Choroid plexus epithelial cell (primary cell): Measurements from ENCODE around the gene COL1A1.

Experiments used
- DNase-seq: peaks from one replicate; pipeline ENCODE4 v3.0.0-alpha.2; 2010; ENCODE audit warnings: low read depth
- H3K4me3 ChIP-seq: 2 replicates; pipeline ENCODE4 v1.5.1; 2011; ENCODE audit warnings: low read depth, mild to moderate bottlenecking, control low read depth, low read length, moderate library complexity
- TF ChIP-seq, protein P1 (sequence below): conservative IDR thresholded peaks from 2 replicates; pipeline ENCODE4 v1.5.1; 2011; ENCODE audit warnings: low read depth, mild to moderate bottlenecking, control low read depth, inconsistent platforms, low read length, moderate library complexity

COL1A1 gene

DNA sequence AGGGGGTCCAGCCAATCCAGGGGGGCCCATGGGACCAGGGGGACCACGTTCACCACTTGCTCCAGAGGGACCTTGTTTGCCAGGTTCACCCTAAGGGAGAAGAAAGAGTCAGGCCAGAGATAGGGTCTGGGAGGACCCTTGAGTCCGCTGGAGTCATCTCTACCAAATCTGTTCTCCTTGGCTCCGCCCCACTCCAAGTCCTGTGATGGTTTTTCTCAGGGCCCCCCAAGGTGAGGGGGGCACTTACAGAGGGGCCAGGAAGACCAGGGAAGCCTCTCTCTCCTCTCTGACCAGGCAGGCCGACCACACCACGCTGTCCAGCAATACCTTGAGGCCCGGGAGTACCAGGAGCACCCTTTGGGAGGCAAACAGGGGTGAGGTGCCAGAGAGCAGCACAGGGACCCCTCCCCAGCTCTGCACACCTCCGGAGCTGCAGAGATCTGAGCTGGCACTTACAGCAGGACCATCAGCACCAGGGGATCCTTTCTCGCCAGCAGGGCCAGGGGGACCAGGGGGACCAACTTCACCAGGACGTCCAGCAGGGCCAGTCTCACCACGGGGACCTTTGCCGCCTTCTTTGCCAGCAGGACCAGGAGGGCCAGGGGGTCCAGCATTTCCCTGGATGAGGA lies 12.4 kb downstream of the COL1A1 start:
- TF ChIP-seq, protein P1, sequence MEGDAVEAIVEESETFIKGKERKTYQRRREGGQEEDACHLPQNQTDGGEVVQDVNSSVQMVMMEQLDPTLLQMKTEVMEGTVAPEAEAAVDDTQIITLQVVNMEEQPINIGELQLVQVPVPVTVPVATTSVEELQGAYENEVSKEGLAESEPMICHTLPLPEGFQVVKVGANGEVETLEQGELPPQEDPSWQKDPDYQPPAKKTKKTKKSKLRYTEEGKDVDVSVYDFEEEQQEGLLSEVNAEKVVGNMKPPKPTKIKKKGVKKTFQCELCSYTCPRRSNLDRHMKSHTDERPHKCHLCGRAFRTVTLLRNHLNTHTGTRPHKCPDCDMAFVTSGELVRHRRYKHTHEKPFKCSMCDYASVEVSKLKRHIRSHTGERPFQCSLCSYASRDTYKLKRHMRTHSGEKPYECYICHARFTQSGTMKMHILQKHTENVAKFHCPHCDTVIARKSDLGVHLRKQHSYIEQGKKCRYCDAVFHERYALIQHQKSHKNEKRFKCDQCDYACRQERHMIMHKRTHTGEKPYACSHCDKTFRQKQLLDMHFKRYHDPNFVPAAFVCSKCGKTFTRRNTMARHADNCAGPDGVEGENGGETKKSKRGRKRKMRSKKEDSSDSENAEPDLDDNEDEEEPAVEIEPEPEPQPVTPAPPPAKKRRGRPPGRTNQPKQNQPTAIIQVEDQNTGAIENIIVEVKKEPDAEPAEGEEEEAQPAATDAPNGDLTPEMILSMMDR: no peak
- DNase-seq: peak; percentile 43
- H3K4me3 ChIP-seq: no peak overlapping the region

DNA sequence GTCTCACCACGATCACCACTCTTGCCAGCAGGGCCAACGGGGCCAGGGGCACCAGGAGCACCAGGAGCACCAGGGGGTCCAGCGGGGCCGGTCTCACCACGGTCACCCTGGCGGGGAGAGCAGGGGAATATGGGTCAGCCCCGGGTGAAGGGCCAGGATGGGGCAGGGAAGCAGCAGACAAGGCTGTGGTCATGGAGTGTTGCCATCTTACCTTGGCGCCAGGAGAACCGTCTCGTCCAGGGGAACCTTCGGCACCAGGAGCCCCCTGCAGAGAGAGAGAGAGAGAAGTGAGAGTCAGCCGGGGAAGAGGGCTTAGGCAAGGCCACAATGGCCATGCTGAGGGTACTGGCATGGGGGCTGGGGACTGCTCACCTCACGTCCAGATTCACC lies 12.9 kb downstream of the COL1A1 start:
- DNase-seq: peak; percentile 40
- TF ChIP-seq, protein P1: no peak
- H3K4me3 ChIP-seq: no peak overlapping the region

DNA sequence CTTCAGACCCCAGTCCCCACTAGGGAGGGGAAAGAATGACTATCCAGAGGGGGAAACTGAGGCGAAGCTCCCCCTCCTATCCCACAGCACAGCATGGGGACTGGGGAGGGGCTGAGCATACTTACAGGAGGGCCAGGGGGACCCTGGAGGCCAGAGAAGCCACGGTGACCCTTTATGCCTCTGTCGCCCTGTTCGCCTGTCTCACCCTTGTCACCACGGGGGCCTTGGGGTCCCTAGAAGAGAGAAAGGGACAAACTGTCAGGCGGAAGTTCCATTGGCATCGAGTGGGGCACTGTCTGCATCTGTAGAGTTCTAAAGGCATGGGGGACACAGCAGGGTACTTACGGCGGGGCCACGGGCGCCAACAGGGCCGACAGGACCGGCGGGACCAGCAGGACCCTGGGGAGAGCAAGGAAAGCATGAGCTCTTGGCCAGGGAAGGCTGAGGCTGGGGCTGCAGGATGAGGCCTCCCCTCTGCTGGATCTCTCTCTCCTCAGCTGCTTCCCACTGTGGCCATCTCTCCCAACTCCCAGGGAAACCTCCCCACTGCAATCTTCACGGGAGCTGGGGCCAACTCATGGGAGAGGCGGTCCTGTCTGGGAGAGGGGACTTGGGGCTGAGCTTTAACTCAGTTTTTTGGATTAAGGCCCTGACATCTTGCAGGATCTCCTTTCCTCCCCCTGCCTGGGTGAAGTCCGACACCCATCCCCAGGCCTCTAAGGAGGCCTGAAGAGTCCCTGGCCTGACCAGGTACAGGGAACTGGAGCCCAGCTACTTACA lies 13.5 kb downstream of the COL1A1 start:
- TF ChIP-seq, protein P1: no peak
- peak; percentile 61 for DNase-seq
- H3K4me3 ChIP-seq: no peak overlapping the region

DNA sequence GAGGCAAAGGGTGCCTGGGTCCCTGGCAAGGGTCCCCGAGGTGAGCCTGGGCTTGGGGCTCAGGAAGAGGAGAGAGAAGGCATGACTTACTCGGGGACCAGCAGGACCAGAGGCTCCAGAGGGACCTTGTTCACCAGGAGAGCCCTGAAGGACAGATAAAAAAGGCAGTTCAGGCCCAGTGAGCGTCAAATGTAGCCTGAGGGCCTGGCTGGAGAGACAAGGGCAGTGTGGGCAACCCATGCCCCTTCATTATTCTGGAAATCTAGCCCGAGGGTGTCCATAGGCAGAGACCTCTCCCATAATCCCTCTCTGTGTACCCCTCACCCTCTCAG lies 14.1 kb downstream of the COL1A1 start:
- peak; percentile 62 for DNase-seq
- H3K4me3 ChIP-seq: no peak overlapping the region
- TF ChIP-seq, protein P1: no peak

DNA sequence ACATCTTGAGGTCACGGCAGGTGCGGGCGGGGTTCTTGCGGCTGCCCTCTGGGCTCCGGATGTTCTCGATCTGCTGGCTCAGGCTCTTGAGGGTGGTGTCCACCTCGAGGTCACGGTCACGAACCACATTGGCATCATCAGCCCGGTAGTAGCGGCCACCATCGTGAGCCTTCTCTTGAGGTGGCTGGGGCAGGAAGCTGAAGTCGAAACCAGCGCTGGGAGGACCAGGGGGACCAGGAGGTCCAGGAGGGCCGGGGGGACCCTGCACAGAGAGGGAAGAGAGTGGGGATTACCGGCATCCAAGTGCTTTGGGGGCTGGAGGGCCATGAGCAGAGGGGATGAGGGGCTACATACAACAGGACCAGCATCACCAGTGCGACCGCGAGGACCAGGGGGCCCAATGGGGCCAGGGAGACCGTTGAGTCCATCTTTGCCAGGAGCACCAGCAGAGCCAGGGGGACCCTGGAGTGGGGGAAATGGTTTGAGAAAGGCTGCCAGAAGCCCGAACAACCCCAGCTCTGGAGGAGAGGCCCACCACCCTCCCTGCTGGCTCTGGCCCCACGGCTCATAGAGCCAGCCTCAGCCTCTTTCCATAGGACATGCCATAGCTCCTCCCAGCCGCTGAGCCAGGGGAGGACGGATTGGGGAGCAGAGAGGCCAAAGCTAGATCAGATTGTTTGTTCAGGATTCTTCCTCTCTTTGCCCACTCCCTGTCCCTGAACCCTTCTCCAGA lies 14.6 kb downstream of the COL1A1 start:
- peak; percentile 75 for DNase-seq
- TF ChIP-seq, protein P1: no peak
- no peak overlapping the region for H3K4me3 ChIP-seq

DNA sequence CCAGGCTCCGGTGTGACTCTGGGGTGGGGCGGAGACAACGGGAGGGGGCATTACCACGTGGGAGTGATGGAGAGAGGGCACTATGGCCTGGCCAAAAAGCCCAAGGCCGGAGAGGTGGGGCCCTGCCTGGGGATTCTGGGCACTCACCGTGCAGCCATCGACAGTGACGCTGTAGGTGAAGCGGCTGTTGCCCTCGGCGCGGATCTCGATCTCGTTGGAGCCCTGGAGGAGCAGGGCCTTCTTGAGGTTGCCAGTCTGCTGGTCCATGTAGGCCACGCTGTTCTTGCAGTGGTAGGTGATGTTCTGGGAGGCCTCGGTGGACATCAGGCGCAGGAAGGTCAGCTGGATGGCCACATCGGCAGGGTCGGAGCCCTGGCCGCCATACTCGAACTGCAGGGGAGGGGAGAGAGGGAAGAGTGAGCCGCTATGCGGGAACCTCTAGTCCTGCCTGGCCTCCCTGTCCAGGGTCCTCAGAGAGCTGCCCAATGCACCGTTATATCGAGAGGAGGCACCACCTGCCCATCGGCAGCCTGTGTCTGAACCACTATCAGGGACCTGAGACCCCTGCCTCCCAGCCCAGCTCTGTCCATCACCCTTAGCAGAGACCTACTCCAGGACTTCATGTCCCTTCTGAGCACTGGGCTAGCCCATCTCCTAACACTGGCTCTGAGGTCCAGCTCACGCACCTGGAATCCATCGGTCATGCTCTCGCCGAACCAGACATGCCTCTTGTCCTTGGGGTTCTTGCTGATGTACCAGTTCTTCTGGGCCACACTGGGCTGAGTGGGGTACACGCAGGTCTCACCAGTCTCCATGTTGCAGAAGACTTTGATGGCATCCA lies 15.6 kb downstream of the COL1A1 start:
- TF ChIP-seq, protein P1: peak; percentile 1
- peak; percentile 53 for DNase-seq
- peak overlapping the region; percentile 4 for H3K4me3 ChIP-seq
